Measurements from ENCODE around the gene PCYT1A. TPM values are rescaled to one million over a fixed set of nuclear protein-coding genes. Genes with fewer than 3 reads are reported as not detected.

PCYT1A gene
- total RNA-seq, 1 donor from 2014 or later = 33.9 TPM

DNA sequence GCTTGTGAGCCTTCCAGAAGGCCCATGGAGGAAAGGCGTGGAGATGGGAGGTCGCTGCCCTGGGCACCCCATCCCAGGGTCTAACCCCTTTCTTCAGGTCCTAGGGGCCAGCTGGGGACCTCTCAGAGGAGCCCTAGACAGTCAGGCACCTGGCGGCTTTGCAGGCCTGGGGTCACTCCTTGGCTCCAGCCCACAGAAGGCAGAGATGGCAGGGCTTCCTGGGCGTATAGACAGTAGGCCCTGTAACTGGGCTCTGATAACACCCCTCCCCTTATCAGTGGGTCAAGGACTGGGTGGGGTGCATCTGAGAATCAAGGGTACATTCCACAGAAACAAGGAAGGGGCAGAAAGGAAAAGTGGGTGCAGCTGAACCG lies 93.0 kb downstream of the PCYT1A start:
- no peak for DNase-seq (ENCODE audit: low spot score, unreplicated experiment)
- no peak overlapping the region for H3K4me3 Mint-ChIP-seq (ENCODE audit: low read depth)
- H3K4me1 Mint-ChIP-seq (ENCODE audit: low read depth) = no peaks in the 10 kb centered on the region
- no peaks in the 10 kb centered on the region for H3K9me3 Mint-ChIP-seq (ENCODE audit: low read depth)
- no peaks in the 10 kb centered on the region for H3K36me3 Mint-ChIP-seq (ENCODE audit: insufficient read depth)
- TF ChIP-seq, protein P1, sequence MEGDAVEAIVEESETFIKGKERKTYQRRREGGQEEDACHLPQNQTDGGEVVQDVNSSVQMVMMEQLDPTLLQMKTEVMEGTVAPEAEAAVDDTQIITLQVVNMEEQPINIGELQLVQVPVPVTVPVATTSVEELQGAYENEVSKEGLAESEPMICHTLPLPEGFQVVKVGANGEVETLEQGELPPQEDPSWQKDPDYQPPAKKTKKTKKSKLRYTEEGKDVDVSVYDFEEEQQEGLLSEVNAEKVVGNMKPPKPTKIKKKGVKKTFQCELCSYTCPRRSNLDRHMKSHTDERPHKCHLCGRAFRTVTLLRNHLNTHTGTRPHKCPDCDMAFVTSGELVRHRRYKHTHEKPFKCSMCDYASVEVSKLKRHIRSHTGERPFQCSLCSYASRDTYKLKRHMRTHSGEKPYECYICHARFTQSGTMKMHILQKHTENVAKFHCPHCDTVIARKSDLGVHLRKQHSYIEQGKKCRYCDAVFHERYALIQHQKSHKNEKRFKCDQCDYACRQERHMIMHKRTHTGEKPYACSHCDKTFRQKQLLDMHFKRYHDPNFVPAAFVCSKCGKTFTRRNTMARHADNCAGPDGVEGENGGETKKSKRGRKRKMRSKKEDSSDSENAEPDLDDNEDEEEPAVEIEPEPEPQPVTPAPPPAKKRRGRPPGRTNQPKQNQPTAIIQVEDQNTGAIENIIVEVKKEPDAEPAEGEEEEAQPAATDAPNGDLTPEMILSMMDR (IDR thresholded peaks at IDR 0.05; ENCODE audit: unreplicated experiment) = no peak
- no peak overlapping the region for H3K27ac Mint-ChIP-seq
- H3K27me3 Mint-ChIP-seq = no peaks in the 10 kb centered on the region

DNA sequence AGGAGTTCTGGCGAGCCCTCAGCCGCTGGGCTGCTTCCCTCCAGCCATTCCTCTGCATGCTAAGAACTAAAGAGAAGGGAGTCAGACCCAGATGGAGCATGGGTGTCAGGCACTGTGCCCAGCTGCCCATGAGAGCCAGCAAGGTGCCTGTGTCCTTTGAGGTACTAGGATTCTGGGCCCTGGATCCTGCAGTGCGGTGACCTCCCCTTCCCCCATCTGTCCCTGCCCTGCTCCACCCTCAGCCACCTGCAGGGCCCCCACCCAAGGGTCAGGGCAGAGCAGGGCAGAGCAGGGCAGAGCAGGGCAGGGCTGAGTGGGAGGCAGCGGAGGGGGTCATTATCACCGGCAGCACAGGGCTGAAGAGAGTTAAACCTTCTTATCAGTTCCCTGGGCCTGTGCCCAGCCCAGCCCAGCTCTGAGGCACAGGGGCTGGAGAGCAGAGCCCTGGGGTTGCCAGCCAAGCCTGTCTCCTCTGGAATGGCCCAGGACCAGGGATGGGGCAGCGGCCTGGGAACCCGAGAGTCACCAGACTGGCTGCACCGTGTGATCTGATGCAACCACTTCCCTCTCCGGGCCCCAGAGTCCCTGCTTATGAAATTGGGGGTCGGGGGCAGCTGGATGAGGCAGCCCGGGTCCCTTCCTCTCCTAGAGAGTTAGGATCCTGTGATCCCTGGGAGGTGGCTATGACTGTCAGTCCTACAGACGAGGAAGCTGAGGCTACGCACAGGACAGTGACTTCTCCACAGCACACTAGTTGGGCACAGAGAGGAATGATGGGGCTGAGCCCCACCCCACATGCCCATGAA lies 93.6 kb downstream of the PCYT1A start:
- no peaks in the 10 kb centered on the region for H3K4me1 Mint-ChIP-seq (ENCODE audit: low read depth)
- TF ChIP-seq, protein P1 (IDR thresholded peaks at IDR 0.05; ENCODE audit: unreplicated experiment) = no peak
- no peak for DNase-seq (ENCODE audit: low spot score, unreplicated experiment)
- H3K4me3 Mint-ChIP-seq (ENCODE audit: low read depth) = no peak overlapping the region
- H3K27ac Mint-ChIP-seq = no peak overlapping the region
- no peaks in the 10 kb centered on the region for H3K36me3 Mint-ChIP-seq (ENCODE audit: insufficient read depth)
- H3K27me3 Mint-ChIP-seq = no peaks in the 10 kb centered on the region
- H3K9me3 Mint-ChIP-seq (ENCODE audit: low read depth) = no peaks in the 10 kb centered on the region

- Mint-ChIP-seq H3K27ac (no peak overlapping the region), H3K4me3 (ENCODE audit: low read depth) (no peak overlapping the region), H3K27me3 (no peaks in the 10 kb centered on the region), H3K9me3 (ENCODE audit: low read depth) (no peaks in the 10 kb centered on the region), H3K4me1 (ENCODE audit: low read depth) (no peaks in the 10 kb centered on the region), H3K36me3 (ENCODE audit: insufficient read depth) (no peaks in the 10 kb centered on the region)
- TF ChIP-seq, protein P1 (IDR thresholded peaks at IDR 0.05; ENCODE audit: unreplicated experiment) = no peak
- no peak for DNase-seq (ENCODE audit: low spot score, unreplicated experiment)
Measured at GRCh38 chr3:196193133-196193735, 94.3 kb downstream of the PCYT1A start.

GRCh38 chr3:196192524-196193051 lies 94.9 kb downstream of the PCYT1A start:
- H3K27ac Mint-ChIP-seq = no peak overlapping the region

GRCh38 chr3:196192036-196192523 lies 95.4 kb downstream of the PCYT1A start:
- no peaks in the 10 kb centered on the region for H3K9me3 Mint-ChIP-seq (ENCODE audit: low read depth)
- no peak overlapping the region for H3K27ac Mint-ChIP-seq
- H3K27me3 Mint-ChIP-seq = no peaks in the 10 kb centered on the region
- DNase-seq (ENCODE audit: low spot score, unreplicated experiment) = no peak
- H3K4me1 Mint-ChIP-seq (ENCODE audit: low read depth) = no peaks in the 10 kb centered on the region
- H3K36me3 Mint-ChIP-seq (ENCODE audit: insufficient read depth) = no peaks in the 10 kb centered on the region
- no peak overlapping the region for H3K4me3 Mint-ChIP-seq (ENCODE audit: low read depth)
- TF ChIP-seq, protein P1 (IDR thresholded peaks at IDR 0.05; ENCODE audit: unreplicated experiment) = peak; percentile 12

More at GRCh38 chr3:196192524-196193051, 94.9 kb downstream of the PCYT1A start:
- H3K4me3 Mint-ChIP-seq (ENCODE audit: low read depth) = no peak overlapping the region
- no peaks in the 10 kb centered on the region for H3K4me1 Mint-ChIP-seq (ENCODE audit: low read depth)
- no peaks in the 10 kb centered on the region for H3K9me3 Mint-ChIP-seq (ENCODE audit: low read depth)
- no peaks in the 10 kb centered on the region for H3K27me3 Mint-ChIP-seq
- TF ChIP-seq, protein P1 (IDR thresholded peaks at IDR 0.05; ENCODE audit: unreplicated experiment) = no peak
- H3K36me3 Mint-ChIP-seq (ENCODE audit: insufficient read depth) = no peaks in the 10 kb centered on the region
- DNase-seq (ENCODE audit: low spot score, unreplicated experiment) = no peak
